ENCODE results near the gene TSC22D4. TPM values are rescaled to one million over a fixed set of nuclear protein-coding genes. Genes with fewer than 3 reads are reported as not detected.

TSC22D4 gene
- total and polyA plus RNA-seq, 2 experiments from 2014 or later, result 14.6 to 24.9 TPM

- Histone ChIP-seq H3K4me1 (ENCODE audit: insufficient read depth) (peaks cover 29% of the 10 kb centered on the region; the same call in 1 of the 2 replicates), H3K4me2 (peak overlapping the region; percentile 79), H3K79me2 (replicated peaks; ENCODE audit: insufficient read depth) (peaks cover 44% of the 10 kb centered on the region), H2AFZ (no peak overlapping the region), H3K4me3 (peak overlapping the region; percentile 67), H3K27me3 (ENCODE audit: insufficient read depth) (peaks cover 9% of the 10 kb centered on the region), H4K20me1 (replicated peaks; ENCODE audit: insufficient read depth) (peaks cover 3% of the 10 kb centered on the region; the same call in 1 of the 2 replicates), H3F3A (replicated peaks; ENCODE audit: low read depth) (peaks cover 39% of the 10 kb centered on the region), H3K27ac (ENCODE audit: low read depth) (no peak overlapping the region; the same call in 1 of the 2 replicates), H3K36me3 (ENCODE audit: insufficient read depth) (peaks cover 9% of the 10 kb centered on the region; the same call in 1 of the 2 replicates), H3K9me2 (ENCODE audit: insufficient read depth) (0 out of 2 replicates have a peak, but pooled peaks cover 3% of the 10 kb centered on the region)
- Mint-ChIP-seq H3K27ac (peak overlapping the region; percentile 56; the same call in 1 of the 2 replicates), H3K36me3 (ENCODE audit: low read depth) (peaks cover 59% of the 10 kb centered on the region), H3K4me3 (peak overlapping the region; percentile 93), H3K9me3 (peaks cover 20% of the 10 kb centered on the region), H3K4me1 (peaks cover 48% of the 10 kb centered on the region), H3K27me3 (ENCODE audit: insufficient read depth, low read depth, poor library complexity) (peaks cover 45% of the 10 kb centered on the region)
- DNase-seq (ENCODE audit: low spot score), result no peak
- no peak for ATAC-seq
- no peak for TF ChIP-seq ETS1 (IDR thresholded peaks at IDR 0.05)
- TF ChIP-seq CTCF (conservative IDR thresholded peaks at IDR 0.05; ENCODE audit: low read depth in 2 of 2), result no peak
- TF ChIP-seq JUNB (IDR thresholded peaks at IDR 0.05; ENCODE audit: unreplicated experiment), result no peak
- no peak for TF ChIP-seq ZNF114 (CRISPR knock-in tag; IDR thresholded peaks at IDR 0.05)
- TF ChIP-seq EZH2 (IDR thresholded peaks at IDR 0.05; ENCODE audit: low read depth, unreplicated experiment), result no peak
- TF ChIP-seq ZNF462 (CRISPR knock-in tag; IDR thresholded peaks at IDR 0.05), result no peak
- TF ChIP-seq EZH2phosphoT487 (IDR thresholded peaks at IDR 0.05; ENCODE audit: unreplicated experiment), result no peak
- TF ChIP-seq CREB1 (CRISPR knock-in tag; IDR thresholded peaks at IDR 0.05; ENCODE audit: low read depth), result no peak
- no peak for TF ChIP-seq REST (IDR thresholded peaks at IDR 0.05; ENCODE audit: unreplicated experiment)
- TF ChIP-seq NANOG (IDR thresholded peaks at IDR 0.05; ENCODE audit: borderline replicate concordance), result no peak
- TF ChIP-seq ZNF331 (CRISPR knock-in tag; IDR thresholded peaks at IDR 0.05; ENCODE audit: low read depth), result no peak
- TF ChIP-seq POLR2AphosphoS5 (IDR thresholded peaks at IDR 0.05; ENCODE audit: low read depth), result no peak; the same call in 1 of the 2 replicates
- no peak for TF ChIP-seq STAT1 (IDR thresholded peaks at IDR 0.05; ENCODE audit: unreplicated experiment)
Measured at GRCh38 chr7:100431286-100431735, 47.7 kb downstream of the TSC22D4 start.
